CD4-positive, alpha-beta T cell treated with Interleukin-6 for 4 hours (primary cell): ENCODE measurements around the gene STK25.

Source experiments
- DNase-seq: peaks from one replicate; pipeline ENCODE4 v3.0.0-alpha.2; 2020; ENCODE audit warnings: mixed read lengths

The STK25 gene

DNA sequence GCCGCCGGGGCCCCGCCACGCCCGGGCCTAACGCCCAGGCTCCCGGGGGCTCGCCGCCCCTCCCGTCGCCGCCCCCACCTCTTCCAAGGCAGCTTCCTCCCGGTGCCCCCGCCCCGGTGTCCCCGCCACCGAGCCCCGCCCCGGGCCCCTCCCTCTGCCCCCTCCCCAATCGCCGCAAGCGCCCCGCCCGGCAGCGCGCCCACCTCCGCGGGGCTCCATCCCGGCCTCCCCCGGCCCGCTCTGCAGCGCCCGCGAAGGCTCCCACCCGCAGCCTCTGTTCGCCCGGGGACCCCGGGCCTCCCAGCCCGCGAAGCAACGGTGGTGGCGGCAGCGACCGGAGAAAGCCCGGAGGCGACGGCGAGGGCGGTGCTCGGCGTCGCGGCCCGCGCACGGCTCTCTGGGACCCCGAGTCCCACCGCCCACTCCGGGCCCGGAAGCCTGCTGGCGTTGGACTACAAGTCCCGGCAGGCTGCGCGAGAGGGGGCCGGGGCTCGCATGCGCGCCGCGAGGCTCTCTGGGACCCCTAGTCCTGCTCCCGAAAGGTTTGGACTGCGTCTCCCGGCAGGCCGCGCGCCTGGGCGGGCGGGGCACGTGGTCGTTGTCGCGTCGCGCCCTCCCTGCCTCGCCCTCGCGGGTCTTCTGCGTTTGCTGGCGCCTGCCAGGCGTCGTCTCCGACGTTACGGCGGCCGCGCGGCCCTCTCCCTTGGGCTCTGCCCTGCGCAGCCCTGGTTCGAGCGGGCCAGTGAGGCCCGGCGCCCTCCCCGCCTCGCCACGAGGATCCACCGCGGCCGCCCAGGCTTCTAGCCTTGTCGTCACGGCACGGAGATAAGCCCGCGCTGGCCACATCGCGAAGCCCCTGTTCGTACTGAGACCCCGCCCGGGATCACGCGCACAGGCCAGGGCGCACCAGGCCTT is at the start of gene STK25:
Gene STK25 (minus strand): TSS at position 345 of the 915 bp plus-strand sequence. CDS start 549 bp downstream, outside the sequence.
- peak; percentile 98 for DNase-seq

DNA sequence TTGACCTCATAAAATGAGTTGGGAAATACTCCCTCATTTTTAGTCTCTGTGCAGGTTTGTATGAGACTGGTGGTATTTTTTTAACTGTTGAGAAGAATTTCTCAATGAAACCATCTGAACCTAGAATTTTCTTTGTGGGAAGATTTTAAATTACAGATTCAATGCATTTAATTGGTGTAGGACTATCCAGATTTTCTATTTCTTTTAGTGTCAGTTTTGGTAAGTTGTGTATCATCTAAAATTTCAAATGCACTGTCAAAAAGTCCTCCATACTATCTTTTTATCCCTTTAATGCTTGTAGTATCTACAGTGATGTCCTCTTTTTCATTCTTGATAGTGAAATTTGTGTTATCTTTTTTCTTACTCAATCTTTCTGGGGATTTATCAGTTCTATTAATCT is 48.4 kb upstream of the STK25 start:
- no peak for DNase-seq

GRCh38 chr2:241555711-241556110 is 47.3 kb upstream of the STK25 start:
- no peak for DNase-seq

DNA sequence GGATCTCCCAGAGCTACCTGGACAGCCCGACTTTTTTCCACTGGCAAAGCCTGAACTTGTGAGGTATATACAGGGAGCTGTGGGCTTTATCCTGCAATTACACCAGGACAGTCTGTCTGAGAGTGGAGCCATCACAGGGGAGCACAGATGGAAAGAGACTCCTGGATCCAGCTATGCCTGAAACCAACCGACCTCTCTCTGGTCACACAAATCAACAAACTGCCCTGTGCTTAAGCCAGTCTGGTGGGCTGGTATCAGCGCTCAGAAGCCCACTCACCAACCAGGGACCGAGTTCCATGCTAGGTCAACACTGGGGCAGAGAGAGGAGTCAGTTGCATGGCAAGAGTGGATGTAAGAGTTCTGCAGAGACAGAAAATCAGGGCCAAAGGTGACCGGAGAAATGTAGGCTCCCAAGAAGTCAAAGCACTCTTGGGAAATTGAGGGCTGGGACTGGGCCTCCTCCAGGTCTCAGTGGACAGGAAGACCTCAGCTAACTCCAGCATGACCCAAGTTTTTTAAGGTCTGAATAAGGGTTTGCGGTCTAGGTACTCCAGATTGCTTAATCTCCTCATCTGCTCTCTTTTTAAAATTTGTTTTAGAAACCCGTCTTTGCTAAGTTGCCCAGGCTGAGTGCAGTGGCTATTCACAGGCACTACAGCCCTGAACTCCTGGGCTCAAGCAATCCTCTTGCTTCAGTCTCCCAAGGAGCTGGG is 46.4 kb upstream of the STK25 start:
- no peak for DNase-seq

GRCh38 chr2:241553981-241554380 is 45.6 kb upstream of the STK25 start:
- no peak for DNase-seq

DNA sequence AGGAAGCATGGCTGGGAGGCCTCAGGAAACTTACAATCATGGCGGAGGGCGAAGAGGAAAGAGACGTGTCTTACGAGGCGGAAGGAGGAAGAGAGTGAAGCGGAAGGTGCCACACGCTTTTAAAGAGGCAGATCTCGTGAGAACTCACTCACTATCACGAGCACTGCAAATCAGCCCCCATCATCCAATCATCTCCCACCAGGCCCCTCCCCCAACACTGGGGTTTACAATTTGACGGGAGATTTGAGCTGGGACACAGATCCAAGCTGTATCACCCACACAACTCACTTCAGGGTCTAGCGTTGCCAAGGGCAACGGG is 45.1 kb upstream of the STK25 start:
- DNase-seq: no peak

- no peak for DNase-seq
These were observed 43.8 kb upstream of the STK25 start for GRCh38 chr2:241551998-241552737.

- no peak for DNase-seq
These were observed 43.2 kb upstream of the STK25 start for GRCh38 chr2:241551599-241551997.

- no peak for DNase-seq
These were observed 42.5 kb upstream of the STK25 start for GRCh38 chr2:241550616-241551580.

GRCh38 chr2:241548451-241548835 is 40.1 kb upstream of the STK25 start:
- DNase-seq: no peak

- DNase-seq: no peak
These were observed 39.5 kb upstream of the STK25 start for GRCh38 chr2:241547781-241548450.

- DNase-seq: no peak
These were observed 38.6 kb upstream of the STK25 start for GRCh38 chr2:241546771-241547498.

- DNase-seq: no peak
These were observed 37.4 kb upstream of the STK25 start for GRCh38 chr2:241545523-241546473.

DNA sequence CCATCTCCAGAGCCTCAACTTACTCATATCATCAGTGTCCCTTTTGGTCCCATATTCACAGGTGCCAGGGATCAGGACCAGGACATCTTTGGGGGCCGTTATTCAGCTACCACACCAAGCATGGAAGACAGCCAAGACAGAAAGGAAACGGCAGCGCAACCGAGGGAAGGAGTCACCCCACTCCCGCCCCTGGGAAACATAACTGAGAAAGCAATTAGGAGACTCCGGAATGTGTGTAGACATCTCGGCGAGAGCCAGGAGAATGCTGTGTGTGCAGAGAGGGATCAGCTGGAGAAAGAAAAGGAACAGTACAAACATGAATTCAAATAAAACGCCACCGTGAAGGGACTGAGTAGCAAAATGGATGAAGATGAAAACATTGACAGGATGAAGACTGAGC is 36.7 kb upstream of the STK25 start:
- DNase-seq: no peak

GRCh38 chr2:241542278-241542605 is 33.9 kb upstream of the STK25 start:
- DNase-seq: no peak

DNA sequence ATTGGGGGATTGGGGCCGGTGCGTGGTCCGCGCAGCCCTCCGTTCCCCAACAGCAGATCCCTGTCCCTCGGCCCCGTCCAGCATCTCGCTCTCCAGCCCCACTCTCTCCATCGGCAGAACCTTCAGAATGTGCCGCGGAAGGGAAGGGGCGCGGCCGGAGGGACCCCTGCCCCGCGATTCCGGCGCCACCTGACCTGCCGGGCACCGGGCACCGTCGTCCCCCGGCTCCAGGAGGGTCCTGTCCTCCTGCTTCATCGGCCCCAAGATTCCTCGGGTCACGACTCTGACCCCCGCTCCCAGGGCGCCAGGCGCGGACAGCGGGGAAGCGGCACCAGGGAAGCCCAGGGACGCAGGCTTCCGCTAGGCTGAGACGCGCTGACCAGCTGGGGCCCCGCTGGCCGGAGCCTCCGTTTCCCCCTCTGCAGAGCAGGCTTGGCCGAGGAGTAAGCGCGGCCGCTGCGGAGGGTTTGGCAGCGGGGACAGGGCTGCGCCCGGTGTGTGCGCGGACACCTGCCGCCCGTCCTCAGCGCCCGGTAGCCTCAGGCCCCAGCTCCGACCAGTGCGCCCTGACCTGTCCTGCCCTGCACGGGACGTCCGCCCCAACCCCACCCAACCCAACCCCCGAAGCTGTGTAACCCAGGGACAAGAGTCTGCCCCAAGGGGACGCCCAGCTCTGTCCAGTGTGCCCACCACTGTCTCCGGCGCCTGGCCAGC is 33.3 kb upstream of the STK25 start:
- no peak for DNase-seq

- peak; percentile 44 for DNase-seq
These were observed 32.6 kb upstream of the STK25 start for GRCh38 chr2:241540771-241541561.

- no peak for DNase-seq
These were observed 32.0 kb upstream of the STK25 start for GRCh38 chr2:241540401-241540770.
